NCI-H748 (cell line): ENCODE data around the gene KCNG2.

ENCODE experiments used
- DNase-seq: peaks from one replicate; lab custom pipeline; 2025; ENCODE audit not compliant: unreplicated experiment; lab: John Stamatoyannopoulos, UW

The KCNG2 gene

GRCh38 chr18:79882522-79883241 lies 84.9 kb downstream of the KCNG2 start:
- DNase-seq = no peak

DNA sequence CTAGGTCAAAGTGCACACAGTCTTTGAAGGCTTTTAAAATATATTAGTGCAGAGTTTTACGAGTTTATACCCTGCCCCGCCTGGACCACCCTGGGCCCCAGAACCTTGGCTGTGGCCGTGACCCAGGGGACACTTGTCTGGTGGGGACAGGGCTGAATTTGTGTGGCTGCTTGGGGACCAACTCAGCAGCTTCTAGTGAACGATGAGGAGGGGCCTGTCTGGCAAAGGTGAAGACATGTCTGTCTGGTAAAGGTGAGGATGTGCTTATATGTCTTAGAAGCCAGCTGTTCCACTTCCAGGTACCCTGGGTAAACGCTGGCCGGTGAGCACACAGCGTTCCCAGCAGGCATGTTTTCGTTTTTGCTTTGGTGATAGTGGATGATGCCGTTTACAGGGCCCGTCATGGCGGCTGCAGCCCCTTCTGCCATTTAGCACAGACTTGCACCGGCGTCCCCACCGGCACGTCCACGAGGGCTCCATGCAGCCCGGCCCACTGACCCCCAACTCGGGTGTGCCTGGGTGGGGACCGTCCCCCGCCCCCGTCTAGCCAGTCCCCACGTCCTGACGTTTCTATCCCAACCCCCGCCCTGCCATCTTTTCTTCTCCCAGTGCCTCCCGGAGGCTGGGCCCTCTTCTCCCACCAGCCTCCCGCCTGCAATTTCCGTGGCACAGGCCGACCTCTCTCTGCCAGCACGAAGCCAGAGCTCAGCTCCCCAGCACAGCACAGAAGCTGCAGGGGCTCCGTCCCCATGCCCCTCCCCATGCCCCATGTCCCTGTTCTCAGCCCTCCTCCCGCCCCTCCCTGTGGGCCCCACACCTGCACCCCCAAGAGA lies 85.9 kb downstream of the KCNG2 start:
- no peak for DNase-seq

- no peak for DNase-seq
Observed at GRCh38 chr18:79884294-79884962, 86.7 kb downstream of the KCNG2 start.

- no peak for DNase-seq
Observed at GRCh38 chr18:79884963-79885728, 87.4 kb downstream of the KCNG2 start.

DNA sequence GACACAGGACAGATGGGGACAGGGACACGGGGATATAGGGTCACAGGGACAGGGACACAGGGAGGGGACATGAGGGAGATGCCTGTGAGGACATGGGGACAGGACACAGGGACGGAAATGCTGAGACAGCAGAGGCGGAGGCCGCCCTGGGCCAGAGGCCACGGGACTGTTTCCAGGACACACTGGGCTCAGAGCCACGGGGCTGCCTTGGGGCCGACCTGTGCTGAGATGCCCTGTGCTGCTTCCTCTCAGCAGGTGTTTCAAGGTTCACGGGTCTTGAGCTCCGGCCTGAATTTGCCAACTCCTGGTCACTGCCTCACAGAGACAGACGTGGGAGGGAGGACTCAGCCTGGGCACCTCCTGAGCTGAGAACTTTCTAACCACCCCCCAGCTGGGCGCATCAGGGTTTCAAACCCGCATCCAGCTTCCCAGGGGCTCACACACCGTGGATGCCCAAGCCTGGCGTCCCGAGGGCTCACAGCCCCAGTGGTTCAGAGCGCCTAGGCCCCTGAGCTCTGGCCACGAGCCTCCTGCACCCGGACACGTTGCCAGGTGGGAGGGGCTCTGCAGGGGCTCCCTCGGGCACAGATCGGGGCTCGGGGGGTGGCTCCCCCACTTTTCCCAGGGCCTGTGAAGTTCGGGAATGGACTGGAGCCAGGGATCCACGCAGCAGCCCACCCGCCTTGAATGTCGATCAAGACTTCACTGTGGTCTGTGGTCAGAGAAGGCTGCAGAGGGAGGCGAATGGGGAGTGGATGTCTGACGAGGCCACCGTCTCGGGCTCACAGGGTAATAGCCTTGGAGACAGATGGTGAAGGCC lies 89.7 kb downstream of the KCNG2 start:
- DNase-seq = no peak

DNA sequence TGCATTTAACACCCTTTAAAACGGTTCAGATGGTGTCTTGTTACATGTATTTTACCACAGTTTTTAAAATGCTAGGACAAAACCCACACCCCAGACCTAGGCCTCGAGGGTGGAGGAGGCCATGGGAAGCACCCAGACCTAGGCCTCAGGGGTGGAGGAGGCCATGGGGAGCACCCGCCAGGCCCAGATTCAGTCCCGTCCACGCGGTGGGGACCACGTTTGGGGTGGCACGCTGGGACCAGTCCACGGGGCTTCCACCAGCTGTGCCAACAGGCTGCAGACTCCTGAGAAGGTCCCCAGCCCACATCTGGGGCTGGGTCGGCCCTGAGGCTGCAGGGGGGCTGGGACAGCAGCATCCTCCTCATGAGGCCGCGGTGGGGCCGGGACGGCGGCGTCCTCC lies 90.3 kb downstream of the KCNG2 start:
- no peak for DNase-seq

DNA sequence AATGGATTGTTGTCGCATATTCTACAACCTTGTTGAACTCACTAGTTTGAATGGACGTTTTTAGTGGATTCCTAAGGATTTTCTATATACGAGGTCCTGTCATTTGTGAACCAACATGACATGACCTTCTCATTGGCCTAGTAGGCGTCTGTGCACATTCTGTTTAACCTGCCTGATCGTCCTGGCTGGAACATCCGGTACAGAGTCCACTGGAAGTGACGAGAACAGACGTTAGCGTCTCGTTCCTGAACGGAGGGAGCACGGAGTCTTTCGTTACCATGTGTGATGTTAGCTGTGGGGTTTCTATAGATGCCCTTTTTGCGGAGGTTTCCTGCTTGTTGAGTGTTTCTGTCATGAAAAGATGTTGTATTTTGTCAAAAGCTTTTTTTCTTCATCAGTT lies 91.8 kb downstream of the KCNG2 start:
- no peak for DNase-seq

DNA sequence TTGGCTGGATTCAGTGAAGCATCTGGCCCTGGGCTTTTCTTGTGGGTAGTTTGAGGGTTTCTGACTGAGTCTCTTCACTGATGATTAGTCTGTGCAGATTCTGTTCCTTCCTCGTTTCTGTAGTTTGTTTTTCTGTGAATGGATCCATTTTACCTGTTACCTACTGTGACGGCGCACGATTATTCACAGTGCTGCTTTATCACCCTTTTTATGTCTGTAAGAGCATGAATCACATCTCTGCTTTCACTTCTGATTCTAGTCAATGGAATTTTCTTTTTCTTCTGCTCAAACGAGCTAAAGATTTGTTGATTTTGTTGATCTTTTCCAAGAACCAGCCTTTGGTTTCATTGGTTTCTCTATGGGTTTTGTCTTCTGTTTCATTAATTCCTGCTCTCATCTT lies 92.9 kb downstream of the KCNG2 start:
- no peak for DNase-seq

DNA sequence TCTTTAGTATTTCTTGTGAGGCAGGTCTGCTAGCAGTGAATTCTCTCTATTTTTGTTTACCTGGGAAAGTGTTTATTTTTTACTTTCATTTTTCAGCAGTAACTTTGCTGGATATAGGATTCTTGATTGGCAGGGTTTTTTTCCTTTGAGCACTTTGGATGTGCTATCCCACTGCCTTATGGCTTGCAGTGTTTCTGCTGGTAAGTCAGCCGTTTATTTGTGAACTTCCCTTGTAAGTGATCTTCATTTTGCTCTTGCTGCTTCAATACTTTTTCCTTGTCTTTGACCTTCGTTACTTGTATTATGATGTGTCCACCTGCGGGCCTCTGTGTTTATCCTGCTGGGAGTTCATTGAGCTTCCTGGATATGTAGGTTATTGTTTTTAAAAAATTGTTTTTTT lies 99.0 kb downstream of the KCNG2 start:
- DNase-seq = no peak

DNA sequence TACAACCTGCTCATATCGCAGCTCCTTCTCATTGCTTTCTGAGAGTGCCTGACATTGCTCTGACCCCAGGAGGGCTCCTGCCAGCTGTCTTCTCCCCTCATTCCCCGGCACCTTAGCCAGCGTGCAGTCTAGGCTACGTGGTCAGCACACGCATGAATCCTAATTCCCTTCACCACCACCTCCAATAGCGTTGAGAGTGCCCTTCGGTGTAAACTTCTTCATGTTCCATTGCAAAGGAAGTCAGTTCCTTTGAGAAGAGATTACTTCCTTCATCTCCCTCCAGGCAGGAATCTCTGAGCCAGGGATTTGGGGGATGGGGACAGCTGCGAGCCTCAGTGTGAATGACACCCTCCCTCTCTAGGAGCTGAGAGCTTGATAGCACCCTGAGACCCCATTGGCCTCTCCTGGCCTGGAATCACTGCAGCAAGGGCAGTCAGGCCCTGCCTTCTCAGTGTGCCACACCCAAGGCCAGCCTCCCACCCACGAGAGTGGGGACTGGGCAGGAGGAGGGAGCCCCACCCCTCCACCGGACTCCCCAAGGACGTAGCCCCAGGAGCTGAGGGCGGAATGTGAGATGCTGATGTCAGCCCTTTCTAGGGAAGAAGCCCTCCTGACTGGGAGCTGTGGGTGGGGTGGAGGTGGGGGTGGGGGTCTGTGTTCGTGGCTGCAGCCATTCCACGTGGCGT lies 100.3 kb downstream of the KCNG2 start:
- no peak for DNase-seq

DNA sequence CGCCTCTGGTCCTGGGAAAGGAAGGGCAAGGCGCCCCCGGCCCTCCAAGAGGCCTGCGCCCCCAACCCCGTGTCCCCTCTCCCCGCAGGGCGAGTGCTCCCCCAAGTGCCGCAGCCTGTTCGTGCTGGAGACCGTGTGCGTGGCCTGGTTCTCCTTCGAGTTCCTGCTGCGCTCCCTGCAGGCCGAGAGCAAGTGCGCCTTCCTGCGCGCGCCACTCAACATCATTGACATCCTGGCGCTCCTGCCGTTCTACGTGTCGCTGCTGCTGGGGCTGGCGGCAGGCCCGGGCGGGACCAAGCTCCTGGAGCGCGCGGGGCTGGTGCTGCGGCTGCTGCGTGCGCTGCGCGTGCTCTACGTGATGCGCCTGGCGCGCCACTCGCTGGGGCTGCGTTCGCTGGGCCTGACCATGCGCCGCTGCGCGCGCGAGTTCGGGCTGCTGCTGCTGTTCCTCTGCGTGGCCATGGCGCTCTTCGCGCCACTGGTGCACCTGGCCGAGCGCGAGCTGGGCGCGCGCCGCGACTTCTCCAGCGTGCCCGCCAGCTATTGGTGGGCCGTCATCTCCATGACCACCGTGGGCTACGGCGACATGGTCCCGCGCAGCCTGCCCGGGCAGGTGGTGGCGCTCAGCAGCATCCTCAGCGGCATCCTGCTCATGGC lies 101.3 kb downstream of the KCNG2 start:
- DNase-seq = no peak

DNA sequence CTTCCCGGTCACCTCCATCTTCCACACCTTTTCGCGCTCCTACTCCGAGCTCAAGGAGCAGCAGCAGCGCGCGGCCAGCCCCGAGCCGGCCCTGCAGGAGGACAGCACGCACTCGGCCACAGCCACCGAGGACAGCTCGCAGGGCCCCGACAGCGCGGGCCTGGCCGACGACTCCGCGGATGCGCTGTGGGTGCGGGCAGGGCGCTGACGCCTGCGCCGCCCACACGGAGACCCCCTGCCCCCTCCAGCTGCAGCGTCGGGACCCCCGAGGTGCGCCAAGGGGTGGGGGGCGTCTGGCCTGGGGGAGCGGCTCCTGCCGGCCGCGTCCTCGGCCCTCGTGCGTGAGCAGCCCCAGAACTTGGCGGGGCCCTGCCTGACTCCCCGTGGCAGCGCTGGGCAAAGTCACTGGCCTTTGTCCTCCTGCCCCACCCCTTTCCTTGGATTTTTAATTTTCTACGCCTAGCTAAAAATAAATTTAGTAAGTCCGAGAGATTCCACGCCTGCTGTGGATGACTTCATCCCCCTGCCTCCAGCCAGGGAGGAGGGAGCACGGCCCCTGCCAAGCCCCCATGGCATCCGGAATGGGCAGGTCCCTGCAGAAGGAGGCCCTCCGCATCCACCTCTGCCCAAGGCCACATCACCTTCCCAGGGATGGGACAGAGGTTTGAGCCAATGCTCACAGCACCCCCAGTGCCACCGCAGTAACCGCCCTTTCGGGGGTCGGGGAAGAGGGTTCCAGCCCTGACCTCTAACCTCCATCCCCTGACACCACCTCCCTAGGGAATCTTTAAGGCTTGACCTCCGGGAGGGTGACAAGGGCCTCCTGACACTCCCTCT lies 102.1 kb downstream of the KCNG2 start:
- no peak for DNase-seq

DNA sequence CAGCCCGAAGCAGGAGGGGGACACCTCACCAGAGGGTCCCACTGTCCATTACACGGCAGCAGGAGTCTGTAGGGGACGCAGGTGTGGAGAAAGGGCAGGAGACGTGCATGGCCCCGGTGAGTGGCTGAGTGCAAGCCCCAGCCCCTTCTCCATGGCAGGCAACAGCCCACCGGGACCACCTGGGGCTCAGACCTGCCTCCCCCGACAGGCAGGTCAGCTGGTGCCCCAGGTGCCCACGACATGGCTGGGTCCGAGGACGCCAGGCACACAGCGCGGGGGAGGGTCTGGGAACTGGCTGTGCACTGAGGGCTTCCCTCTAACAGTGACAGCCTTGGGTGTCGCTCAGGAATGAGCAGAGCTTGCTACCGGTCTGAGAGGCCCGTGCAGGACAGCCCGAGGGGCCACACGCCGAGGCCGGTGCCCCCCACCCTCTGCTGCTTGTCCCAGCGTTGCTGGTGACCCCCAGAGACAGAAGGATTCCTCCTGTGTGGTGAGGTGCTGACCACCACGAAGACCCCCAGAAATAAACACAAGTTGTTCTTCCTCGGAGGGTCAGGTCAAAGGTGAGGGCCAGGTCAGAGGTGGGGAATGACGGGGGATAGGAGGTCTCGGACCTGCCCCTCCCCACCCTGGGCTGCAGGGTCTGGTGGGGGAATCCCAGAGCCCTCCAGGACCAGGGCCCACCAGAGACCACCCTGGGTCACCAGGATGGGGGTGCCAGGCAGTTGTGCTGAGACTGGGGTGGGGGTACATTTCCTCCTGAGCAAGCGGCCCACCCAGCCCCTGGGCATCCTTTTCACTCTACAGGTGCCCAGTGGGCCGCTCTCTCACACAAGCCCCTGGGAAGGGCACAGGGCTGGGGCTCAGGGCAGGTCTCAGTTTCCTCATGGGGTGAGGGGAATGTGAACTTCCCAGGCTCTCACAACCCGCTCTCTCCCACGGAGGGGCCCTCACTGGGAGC lies 103.2 kb downstream of the KCNG2 start:
- DNase-seq = no peak

- DNase-seq = no peak
Observed at GRCh38 chr18:79901665-79902064, 103.9 kb downstream of the KCNG2 start.

DNA sequence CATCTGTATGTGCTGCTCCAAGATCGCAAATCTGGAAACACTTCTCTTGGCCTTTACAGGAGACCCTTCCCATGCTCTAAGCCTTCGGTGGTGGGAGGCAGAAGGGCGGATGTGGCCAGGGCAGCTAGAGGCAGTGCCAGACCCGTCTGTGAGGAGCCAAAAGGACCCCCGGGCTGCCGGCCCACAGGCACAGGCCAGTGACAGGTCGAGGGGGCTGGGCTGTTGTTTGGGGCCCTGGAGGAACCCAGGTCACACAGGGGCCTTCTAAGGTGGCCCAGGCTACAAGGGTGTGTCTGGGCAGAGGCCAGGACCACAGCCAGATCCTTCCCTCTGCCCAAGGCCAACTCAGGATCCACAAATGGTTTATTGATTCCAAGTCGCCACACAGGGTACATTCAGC lies 104.3 kb downstream of the KCNG2 start:
- DNase-seq = no peak

- DNase-seq = no peak
Observed at GRCh38 chr18:79902640-79903039, 104.9 kb downstream of the KCNG2 start.

- DNase-seq = no peak
Observed at GRCh38 chr18:79903071-79903635, 105.4 kb downstream of the KCNG2 start.
